IPS-NIHi7 (cell line): ENCODE data around the gene EIPR1.

ENCODE experiments used
- DNase-seq: peaks from one replicate; pipeline ENCODE4 v3.0.0; 2012; ENCODE audit warnings: mixed read lengths; ENCODE audit errors: extremely low spot score

EIPR1 gene

GRCh38 chr2:3303583-3304406, 73.8 kb downstream of the EIPR1 start:
- DNase-seq, result peak; percentile 95

GRCh38 chr2:3302751-3303582, 74.7 kb downstream of the EIPR1 start:
- no peak for DNase-seq

- DNase-seq, result no peak
Observed at GRCh38 chr2:3302421-3302750, 75.2 kb downstream of the EIPR1 start.

GRCh38 chr2:3301001-3301400, 76.6 kb downstream of the EIPR1 start:
- no peak for DNase-seq

GRCh38 chr2:3300224-3300995, 77.2 kb downstream of the EIPR1 start:
- DNase-seq, result no peak

- no peak for DNase-seq
Observed at GRCh38 chr2:3299703-3300102, 77.9 kb downstream of the EIPR1 start.

GRCh38 chr2:3299130-3299529, 78.5 kb downstream of the EIPR1 start:
- DNase-seq, result no peak

- no peak for DNase-seq
Observed at GRCh38 chr2:3298191-3298590, 79.4 kb downstream of the EIPR1 start.

- no peak for DNase-seq
Observed at GRCh38 chr2:3297523-3297922, 80.1 kb downstream of the EIPR1 start.

GRCh38 chr2:3296182-3296972, 81.2 kb downstream of the EIPR1 start:
- no peak for DNase-seq

- DNase-seq, result no peak
Observed at GRCh38 chr2:3294493-3294892, 83.1 kb downstream of the EIPR1 start.

- no peak for DNase-seq
Observed at GRCh38 chr2:3294069-3294468, 83.5 kb downstream of the EIPR1 start.

- no peak for DNase-seq
Observed at GRCh38 chr2:3293221-3293620, 84.4 kb downstream of the EIPR1 start.

- DNase-seq, result no peak
Observed at GRCh38 chr2:3292416-3292815, 85.2 kb downstream of the EIPR1 start.

GRCh38 chr2:3291750-3292149, 85.9 kb downstream of the EIPR1 start:
- no peak for DNase-seq

GRCh38 chr2:3291113-3291512, 86.5 kb downstream of the EIPR1 start:
- no peak for DNase-seq

GRCh38 chr2:3290655-3291054, 87.0 kb downstream of the EIPR1 start:
- no peak for DNase-seq

- no peak for DNase-seq
Observed at GRCh38 chr2:3289971-3290370, 87.6 kb downstream of the EIPR1 start.

- no peak for DNase-seq
Observed at GRCh38 chr2:3289526-3289925, 88.1 kb downstream of the EIPR1 start.

- DNase-seq, result no peak
Observed at GRCh38 chr2:3289171-3289515, 88.5 kb downstream of the EIPR1 start.

GRCh38 chr2:3288470-3289170, 89.0 kb downstream of the EIPR1 start:
- DNase-seq, result no peak
